ENCODE results near the gene CLMP. TPM values are rescaled to one million over a fixed set of nuclear protein-coding genes. Genes with fewer than 3 reads are reported as not detected.

Gene CLMP
- polyA plus RNA-seq, 1 donor (not counting 4 experiments of a cell fraction or from before 2014, with no cell fraction given): 2.7 TPM

GRCh38 chr11:123176785-123177184 lies 18.3 kb downstream of the CLMP start:
- Histone ChIP-seq H3K9me1 (ENCODE audit: control insufficient read depth, extremely low read depth, insufficient read depth, low read length) (no peaks in the 10 kb centered on the region), H4K20me1 (ENCODE audit: control insufficient read depth, extremely low read depth, insufficient read depth, low read length) (no peaks in the 10 kb centered on the region), H3K27me3 (ENCODE audit: control insufficient read depth, extremely low read depth, insufficient read depth, low read length) (no peaks in the 10 kb centered on the region), H3K4me2 (ENCODE audit: control insufficient read depth, extremely low read depth, insufficient read depth, low read depth, low read length) (no peak overlapping the region), H3K36me3 (ENCODE audit: control insufficient read depth in 2 of 2, extremely low read depth in 1 of 2, insufficient read depth in 2 of 2, low read length in 2 of 2) (no peaks in the 10 kb centered on the region), H3K9ac (ENCODE audit: control insufficient read depth, extremely low read depth, insufficient read depth, low read length) (no peak overlapping the region), H3K9me3 (ENCODE audit: control insufficient read depth, low read depth, low read length) (no peaks in the 10 kb centered on the region), H3K79me2 (ENCODE audit: control insufficient read depth, insufficient read depth, low read length) (no peaks in the 10 kb centered on the region), H3K27ac (ENCODE audit: control insufficient read depth, insufficient read depth, low read length) (no peak overlapping the region), H3K4me3 (ENCODE audit: control insufficient read depth in 2 of 3, extremely low read depth in 1 of 3, insufficient read depth in 2 of 3, low read depth in 1 of 3, low read length in 3 of 3) (no peak overlapping the region), H2AFZ (ENCODE audit: control insufficient read depth, low read length) (no peak overlapping the region), H3K4me1 (ENCODE audit: control insufficient read depth, extremely low read depth, insufficient read depth, low read length) (peaks cover 32% of the 10 kb centered on the region)
- DNase-seq (ENCODE audit: low read depth, low spot score) (no peak), FAIRE-seq (no peak)
- dilution Hi-C loops (cut with MboI; ENCODE audit: extremely low pct_ligation_motif_present, low sequenced_read_pairs): no loop called here
- TF ChIP-seq EZH2 (IDR thresholded peaks at IDR 0.05; ENCODE audit: low read length) (no peak), CTCF (optimal IDR thresholded peaks at IDR 0.05 in 1 of 3, IDR thresholded peaks at IDR 0.05 in 1 of 3, conservative IDR thresholded peaks at IDR 0.05 in 1 of 3; ENCODE audit: extremely low read depth in 1 of 3, insufficient read depth in 2 of 3, low read length in 3 of 3) (no peak)

GRCh38 chr11:123174196-123175183 lies 20.6 kb downstream of the CLMP start:
- Histone ChIP-seq H3K27me3 (ENCODE audit: control insufficient read depth, extremely low read depth, insufficient read depth, low read length) (no peaks in the 10 kb centered on the region), H3K4me1 (ENCODE audit: control insufficient read depth, extremely low read depth, insufficient read depth, low read length) (peaks cover 32% of the 10 kb centered on the region), H2AFZ (ENCODE audit: control insufficient read depth, low read length) (no peak overlapping the region), H4K20me1 (ENCODE audit: control insufficient read depth, extremely low read depth, insufficient read depth, low read length) (no peaks in the 10 kb centered on the region), H3K27ac (ENCODE audit: control insufficient read depth, insufficient read depth, low read length) (peak overlapping the region; percentile 72), H3K36me3 (ENCODE audit: control insufficient read depth in 2 of 2, extremely low read depth in 1 of 2, insufficient read depth in 2 of 2, low read length in 2 of 2) (no peaks in the 10 kb centered on the region), H3K4me2 (ENCODE audit: control insufficient read depth, extremely low read depth, insufficient read depth, low read depth, low read length) (peak overlapping the region; percentile 41), H3K9me1 (ENCODE audit: control insufficient read depth, extremely low read depth, insufficient read depth, low read length) (no peaks in the 10 kb centered on the region), H3K9ac (ENCODE audit: control insufficient read depth, extremely low read depth, insufficient read depth, low read length) (no peak overlapping the region), H3K9me3 (ENCODE audit: control insufficient read depth, low read depth, low read length) (no peaks in the 10 kb centered on the region), H3K4me3 (ENCODE audit: control insufficient read depth in 2 of 3, extremely low read depth in 1 of 3, insufficient read depth in 2 of 3, low read depth in 1 of 3, low read length in 3 of 3) (no peak overlapping the region), H3K79me2 (ENCODE audit: control insufficient read depth, insufficient read depth, low read length) (no peaks in the 10 kb centered on the region)
- dilution Hi-C loops (cut with MboI; ENCODE audit: extremely low pct_ligation_motif_present, low sequenced_read_pairs): no loop called here
- DNase-seq (ENCODE audit: low read depth, low spot score): peak; percentile 77
- TF ChIP-seq CTCF (optimal IDR thresholded peaks at IDR 0.05 in 1 of 3, IDR thresholded peaks at IDR 0.05 in 1 of 3, conservative IDR thresholded peaks at IDR 0.05 in 1 of 3; ENCODE audit: extremely low read depth in 1 of 3, insufficient read depth in 2 of 3, low read length in 3 of 3) (no peak), EZH2 (IDR thresholded peaks at IDR 0.05; ENCODE audit: low read length) (no peak)
- FAIRE-seq: peak; percentile 83

All from keratinocyte (primary cell).